KOPT-K1 (cell line): ENCODE data around the gene ZWILCH.

ENCODE experiments used
- H3K27ac ChIP-seq: fragments of 200-600 bp; sonication (generic); 2 replicates; pipeline ENCODE4 v1.5.1; 2016; ENCODE audit warnings: antibody characterized with exemption, mild to moderate bottlenecking, low read depth, low read length; ENCODE audit not compliant: poor library complexity, severe bottlenecking
- H3K36me3 ChIP-seq: fragments of 200-600 bp; sonication (generic); 2 replicates; pipeline ENCODE4 v1.5.1; 2017; ENCODE audit warnings: antibody characterized with exemption, mild to moderate bottlenecking, low read length, moderate library complexity; ENCODE audit not compliant: insufficient read depth
- H3K9me3 ChIP-seq: fragments of 200-600 bp; sonication (generic); 2 replicates; pipeline ENCODE4 v1.5.1; 2017; ENCODE audit warnings: antibody characterized with exemption, low read length, mild to moderate bottlenecking; ENCODE audit not compliant: insufficient read depth, poor library complexity, severe bottlenecking

Gene ZWILCH

GRCh38 chr15:66593219-66593780 is 88.2 kb downstream of the ZWILCH start:
- Histone ChIP-seq H3K9me3 (no peaks in the 10 kb centered on the region), H3K36me3 (no peaks in the 10 kb centered on the region), H3K27ac (no peak overlapping the region)

GRCh38 chr15:66594344-66594743 is 89.2 kb downstream of the ZWILCH start:
- Histone ChIP-seq H3K9me3 (no peaks in the 10 kb centered on the region), H3K36me3 (no peaks in the 10 kb centered on the region), H3K27ac (no peak overlapping the region)

- Histone ChIP-seq H3K9me3 (no peaks in the 10 kb centered on the region), H3K27ac (no peak overlapping the region), H3K36me3 (no peaks in the 10 kb centered on the region)
Observed at GRCh38 chr15:66594836-66595235, 89.7 kb downstream of the ZWILCH start.

- no peaks in the 10 kb centered on the region for H3K9me3 ChIP-seq
- H3K27ac ChIP-seq, result no peak overlapping the region
- no peaks in the 10 kb centered on the region for H3K36me3 ChIP-seq
Observed at GRCh38 chr15:66595332-66595731, 90.2 kb downstream of the ZWILCH start.

GRCh38 chr15:66595931-66596545 is 90.9 kb downstream of the ZWILCH start:
- Histone ChIP-seq H3K27ac (no peak overlapping the region), H3K36me3 (no peaks in the 10 kb centered on the region), H3K9me3 (no peaks in the 10 kb centered on the region)

GRCh38 chr15:66598095-66598815 is 93.1 kb downstream of the ZWILCH start:
- no peaks in the 10 kb centered on the region for H3K9me3 ChIP-seq
- H3K36me3 ChIP-seq, result no peaks in the 10 kb centered on the region
- no peak overlapping the region for H3K27ac ChIP-seq
